ENCODE results near the gene PIAS3. TPM values are rescaled to one million over a fixed set of nuclear protein-coding genes. Genes with fewer than 3 reads are reported as not detected.

Gene PIAS3
- total and polyA plus RNA-seq, 4 donors = 1.7 to 6.3 (median 4.0) TPM

DNA sequence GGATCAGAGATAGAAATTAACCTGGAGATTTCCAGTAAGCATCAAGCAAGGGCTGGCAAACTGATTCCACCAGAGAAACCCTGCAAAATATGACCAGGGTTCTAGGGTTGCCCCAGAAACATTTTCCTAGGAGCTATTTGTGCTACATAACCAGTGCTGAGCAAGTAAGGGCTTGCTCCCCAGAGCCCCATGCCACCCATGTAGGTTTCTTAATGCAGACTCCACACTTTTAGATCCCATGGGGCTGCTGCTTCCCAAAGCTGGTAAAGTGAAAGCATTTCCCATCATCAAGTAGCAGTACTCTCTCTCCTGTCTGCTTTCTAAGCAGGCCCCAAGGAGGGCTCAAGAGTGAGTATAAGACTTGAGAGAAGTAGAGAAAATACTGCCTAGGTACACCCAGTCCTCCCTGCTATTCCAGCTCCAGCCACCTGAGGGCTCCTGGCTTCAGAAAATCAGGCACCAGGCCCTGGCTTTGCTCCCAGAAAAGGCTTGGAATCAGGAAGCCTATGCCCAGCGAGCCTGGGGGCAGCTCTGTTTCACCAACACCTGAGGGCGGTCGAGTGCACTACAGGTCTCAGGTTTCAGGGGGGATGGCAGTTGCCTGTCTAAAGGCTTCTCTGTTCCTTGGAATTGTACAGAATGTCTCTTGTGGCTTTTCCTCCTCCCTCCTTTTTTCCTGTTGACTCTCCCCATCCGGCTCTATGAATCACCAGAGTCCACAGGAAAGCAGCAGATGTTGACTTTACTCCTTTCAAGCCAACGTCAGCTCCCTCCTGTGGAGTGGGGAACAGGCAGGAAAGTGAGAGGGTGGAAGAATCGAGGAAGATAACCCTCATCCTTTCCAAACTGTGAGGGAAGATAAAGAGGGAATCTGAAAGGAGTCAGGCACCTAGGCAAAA lies 33.0 kb upstream of the PIAS3 start (continued):
- TF ChIP-seq ATF3 (IDR thresholded peaks at IDR 0.05) (peak; percentile 13), SP1 (IDR thresholded peaks at IDR 0.05) (peak; percentile 72), FOXA1 (IDR thresholded peaks at IDR 0.05) (peak; percentile 88), YY1 (IDR thresholded peaks at IDR 0.05) (peak; percentile 51), JUND (IDR thresholded peaks at IDR 0.05) (peak; percentile 84 to 86)
- TF ChIP-seq, protein P1, sequence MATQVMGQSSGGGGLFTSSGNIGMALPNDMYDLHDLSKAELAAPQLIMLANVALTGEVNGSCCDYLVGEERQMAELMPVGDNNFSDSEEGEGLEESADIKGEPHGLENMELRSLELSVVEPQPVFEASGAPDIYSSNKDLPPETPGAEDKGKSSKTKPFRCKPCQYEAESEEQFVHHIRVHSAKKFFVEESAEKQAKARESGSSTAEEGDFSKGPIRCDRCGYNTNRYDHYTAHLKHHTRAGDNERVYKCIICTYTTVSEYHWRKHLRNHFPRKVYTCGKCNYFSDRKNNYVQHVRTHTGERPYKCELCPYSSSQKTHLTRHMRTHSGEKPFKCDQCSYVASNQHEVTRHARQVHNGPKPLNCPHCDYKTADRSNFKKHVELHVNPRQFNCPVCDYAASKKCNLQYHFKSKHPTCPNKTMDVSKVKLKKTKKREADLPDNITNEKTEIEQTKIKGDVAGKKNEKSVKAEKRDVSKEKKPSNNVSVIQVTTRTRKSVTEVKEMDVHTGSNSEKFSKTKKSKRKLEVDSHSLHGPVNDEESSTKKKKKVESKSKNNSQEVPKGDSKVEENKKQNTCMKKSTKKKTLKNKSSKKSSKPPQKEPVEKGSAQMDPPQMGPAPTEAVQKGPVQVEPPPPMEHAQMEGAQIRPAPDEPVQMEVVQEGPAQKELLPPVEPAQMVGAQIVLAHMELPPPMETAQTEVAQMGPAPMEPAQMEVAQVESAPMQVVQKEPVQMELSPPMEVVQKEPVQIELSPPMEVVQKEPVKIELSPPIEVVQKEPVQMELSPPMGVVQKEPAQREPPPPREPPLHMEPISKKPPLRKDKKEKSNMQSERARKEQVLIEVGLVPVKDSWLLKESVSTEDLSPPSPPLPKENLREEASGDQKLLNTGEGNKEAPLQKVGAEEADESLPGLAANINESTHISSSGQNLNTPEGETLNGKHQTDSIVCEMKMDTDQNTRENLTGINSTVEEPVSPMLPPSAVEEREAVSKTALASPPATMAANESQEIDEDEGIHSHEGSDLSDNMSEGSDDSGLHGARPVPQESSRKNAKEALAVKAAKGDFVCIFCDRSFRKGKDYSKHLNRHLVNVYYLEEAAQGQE (IDR thresholded peaks at IDR 0.05) = peak; percentile 12

GRCh38 chr1:145891143-145891542 lies 32.3 kb upstream of the PIAS3 start:
- Histone ChIP-seq H3K27ac (ENCODE audit: low read depth in 1 of 2, low read length in 2 of 2) (peak overlapping the region in 1 of 2 donors; percentile 77), H3K4me1 (ENCODE audit: control insufficient read depth in 4 of 4, insufficient read depth in 4 of 4, low read length in 3 of 4) (peaks cover 0 to 17% (median 5%) of the 10 kb centered on the region in 4 donors), H3K9ac (ENCODE audit: low read depth in 1 of 2, low read length in 2 of 2) (no peak overlapping the region), H3K9me3 (ENCODE audit: control insufficient read depth in 4 of 4, low read length in 3 of 4) (no peaks in the 10 kb centered on the region), H3K27me3 (ENCODE audit: control insufficient read depth in 4 of 4, insufficient read depth in 4 of 4, low read length in 3 of 4) (no peaks in the 10 kb centered on the region), H3K36me3 (ENCODE audit: control insufficient read depth in 4 of 4, insufficient read depth in 3 of 4, low read depth in 1 of 4, low read length in 3 of 4) (no peaks in the 10 kb centered on the region), H3K4me3 (ENCODE audit: low read depth in 1 of 3, low read length in 3 of 3) (no peak overlapping the region)
- TF ChIP-seq, protein P2, sequence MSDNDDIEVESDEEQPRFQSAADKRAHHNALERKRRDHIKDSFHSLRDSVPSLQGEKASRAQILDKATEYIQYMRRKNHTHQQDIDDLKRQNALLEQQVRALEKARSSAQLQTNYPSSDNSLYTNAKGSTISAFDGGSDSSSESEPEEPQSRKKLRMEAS (IDR thresholded peaks at IDR 0.05) = no peak
- TF ChIP-seq CTCF (IDR thresholded peaks at IDR 0.05; ENCODE audit: low read depth, low read length, missing input control) = no peak
- TF ChIP-seq, protein P3, sequence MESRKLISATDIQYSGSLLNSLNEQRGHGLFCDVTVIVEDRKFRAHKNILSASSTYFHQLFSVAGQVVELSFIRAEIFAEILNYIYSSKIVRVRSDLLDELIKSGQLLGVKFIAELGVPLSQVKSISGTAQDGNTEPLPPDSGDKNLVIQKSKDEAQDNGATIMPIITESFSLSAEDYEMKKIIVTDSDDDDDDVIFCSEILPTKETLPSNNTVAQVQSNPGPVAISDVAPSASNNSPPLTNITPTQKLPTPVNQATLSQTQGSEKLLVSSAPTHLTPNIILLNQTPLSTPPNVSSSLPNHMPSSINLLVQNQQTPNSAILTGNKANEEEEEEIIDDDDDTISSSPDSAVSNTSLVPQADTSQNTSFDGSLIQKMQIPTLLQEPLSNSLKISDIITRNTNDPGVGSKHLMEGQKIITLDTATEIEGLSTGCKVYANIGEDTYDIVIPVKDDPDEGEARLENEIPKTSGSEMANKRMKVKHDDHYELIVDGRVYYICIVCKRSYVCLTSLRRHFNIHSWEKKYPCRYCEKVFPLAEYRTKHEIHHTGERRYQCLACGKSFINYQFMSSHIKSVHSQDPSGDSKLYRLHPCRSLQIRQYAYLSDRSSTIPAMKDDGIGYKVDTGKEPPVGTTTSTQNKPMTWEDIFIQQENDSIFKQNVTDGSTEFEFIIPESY (IDR thresholded peaks at IDR 0.05) = no peak
- TF ChIP-seq HNF4G (IDR thresholded peaks at IDR 0.05) = no peak
- no peak for TF ChIP-seq ATF3 (IDR thresholded peaks at IDR 0.05)
- no peak for TF ChIP-seq RAD21 (IDR thresholded peaks at IDR 0.05)
- TF ChIP-seq FOXA1 (IDR thresholded peaks at IDR 0.05) = no peak
- TF ChIP-seq RXRA (IDR thresholded peaks at IDR 0.05) = no peak
- no peak for TF ChIP-seq EGR1 (IDR thresholded peaks at IDR 0.05; ENCODE audit: low read depth in 2 of 2)
- TF ChIP-seq, protein P1 (IDR thresholded peaks at IDR 0.05) = no peak
- no peak for TF ChIP-seq SP1 (IDR thresholded peaks at IDR 0.05)
- no peak for TF ChIP-seq TAF1 (conservative IDR thresholded peaks at IDR 0.05)
- TF ChIP-seq GABPA (IDR thresholded peaks at IDR 0.05 in 1 of 2, conservative IDR thresholded peaks at IDR 0.05 in 1 of 2) = no peak
- TF ChIP-seq JUND (IDR thresholded peaks at IDR 0.05) = no peak
- TF ChIP-seq NR2F2 (IDR thresholded peaks at IDR 0.05) = no peak
- TF ChIP-seq FOXA2 (IDR thresholded peaks at IDR 0.05) = no peak
- TF ChIP-seq YY1 (IDR thresholded peaks at IDR 0.05) = no peak
- DNase-seq (ENCODE audit: low spot score) = no peak
- 57% methylated on average over 1 of the region's 1 CpG for WGBS
